BLaER1 treated with 17β-estradiol and CSF1 and Interleukin-3, amounts not matched to agents 10 nM and 100 nM (cell line): Measurements from ENCODE around the gene FHOD3.

Experiments used
- H3K27ac ChIP-seq, 11 experiments: shearing (Covaris generic); formaldehyde crosslinking; 2 replicates each; pipeline ENCODE4 v1.8.1; 2022
- H3K27me3 ChIP-seq, 11 experiments: shearing (Covaris generic); formaldehyde crosslinking; 2 replicates each; pipeline ENCODE4 v1.8.1; 2022
- H3K36me3 ChIP-seq, 11 experiments: shearing (Covaris generic); formaldehyde crosslinking; 2 replicates each; pipeline ENCODE4 v1.8.1; 2022
- H3K4me1 ChIP-seq, 10 experiments: shearing (Covaris generic); formaldehyde crosslinking; 2 replicates each; pipeline ENCODE4 v1.8.1; 2022
- H3K4me2 ChIP-seq, 11 experiments: shearing (Covaris generic); formaldehyde crosslinking; 2 replicates each; pipeline ENCODE4 v1.8.1; 2022
- H3K4me3 ChIP-seq, 10 experiments: shearing (Covaris generic); formaldehyde crosslinking; 2 replicates each; pipeline ENCODE4 v1.8.1; 2022
- H3K9ac ChIP-seq, 11 experiments: shearing (Covaris generic); formaldehyde crosslinking; 2 replicates each; pipeline ENCODE4 v1.8.1; 2022
- H3K9me3 ChIP-seq, 11 experiments: shearing (Covaris generic); formaldehyde crosslinking; replicated peaks in 1 of 11; 2 replicates each; pipeline ENCODE4 v1.8.1; 2022
- H4K20me1 ChIP-seq, 11 experiments: shearing (Covaris generic); formaldehyde crosslinking; 2 replicates each; pipeline ENCODE4 v1.8.1; 2022
- Cebpa-rat ChIP-seq, 11 experiments: shearing (Covaris generic); IDR thresholded peaks; 2 replicates each; pipeline ENCODE4 v1.8.1; 2022

FHOD3 gene

DNA sequence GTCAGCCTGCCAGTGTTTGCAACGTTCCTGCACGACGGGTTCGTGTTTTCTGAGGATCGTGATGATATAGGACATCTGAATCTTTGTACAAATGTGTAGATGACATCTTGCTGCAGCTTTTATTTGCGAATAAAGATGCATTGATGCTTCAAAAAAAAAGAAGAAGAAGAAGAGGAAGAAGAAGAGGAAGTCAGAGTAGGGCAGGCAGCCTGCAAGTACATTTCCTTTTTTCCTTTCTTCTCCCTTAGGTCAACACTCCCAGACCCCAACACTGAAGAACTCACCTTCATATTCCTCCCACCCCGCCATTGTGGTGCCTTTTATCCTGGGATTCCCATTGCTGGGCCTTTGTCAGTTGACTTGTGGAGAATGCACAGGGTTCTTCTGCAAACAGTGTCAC is 91.5 kb downstream of the FHOD3 start:
- H3K27me3 ChIP-seq, result no peaks in the 10 kb centered on the region
- TF ChIP-seq Cebpa-rat (IDR thresholded peaks at IDR 0.05), result no peak
- no peaks in the 10 kb centered on the region for H3K36me3 ChIP-seq
- no peaks in the 10 kb centered on the region for H4K20me1 ChIP-seq
- H3K9me3 ChIP-seq, result peaks cover 0 to 9% (median 0%) of the 10 kb centered on the region in 11 experiments; a peak in 9 of 22 replicates
- H3K4me1 ChIP-seq, result peaks cover 7 to 17% (median 14%) of the 10 kb centered on the region in 10 experiments; a peak in 17 of 20 replicates
- peak overlapping the region in 8 of 11 experiments; percentile 13 to 55 (median 46); a peak in 14 of 22 replicates for H3K4me2 ChIP-seq
- H3K9ac ChIP-seq, result no peak overlapping the region
- H3K4me3 ChIP-seq, result no peak overlapping the region
- H3K27ac ChIP-seq, result no peak overlapping the region

DNA sequence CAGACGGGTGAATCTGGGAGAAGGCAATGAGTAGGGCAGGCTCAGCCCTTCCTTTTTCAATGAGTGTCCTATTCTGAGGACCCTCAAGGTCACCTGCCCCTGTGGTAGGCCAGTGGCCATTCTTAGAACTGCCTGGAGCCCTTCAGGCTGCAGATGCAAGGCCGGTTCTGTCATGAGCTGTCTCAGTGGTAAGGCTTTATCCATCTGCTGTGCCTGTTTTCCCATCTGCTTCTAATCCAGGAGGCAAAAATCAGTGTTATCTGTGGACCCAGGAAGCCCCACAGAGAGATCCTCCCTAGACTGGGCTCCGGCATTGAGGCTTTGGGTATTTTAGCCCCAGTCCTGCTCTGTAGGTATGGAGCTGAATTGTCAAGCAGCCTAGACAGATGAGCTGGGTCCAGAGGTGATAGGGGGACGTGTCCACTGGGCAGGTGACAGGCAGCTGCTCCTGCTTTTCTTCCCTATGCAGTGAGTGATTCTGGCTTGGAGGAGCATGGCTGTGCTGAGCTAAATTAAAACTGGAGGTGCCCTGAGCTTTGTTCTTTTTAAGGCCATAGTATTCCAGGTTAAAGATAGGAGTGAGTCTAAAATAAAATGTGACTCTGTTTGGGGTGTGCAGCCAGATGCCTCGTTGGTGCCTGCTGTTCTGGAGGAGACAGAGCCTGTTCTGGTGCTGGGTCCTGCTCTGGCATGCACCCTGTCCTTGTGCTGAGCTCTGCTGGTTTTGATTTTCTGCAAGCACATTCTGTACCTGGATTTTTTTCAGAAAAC is 92.5 kb downstream of the FHOD3 start:
- H3K27ac ChIP-seq, result no peak overlapping the region
- H3K9ac ChIP-seq, result no peak overlapping the region
- H4K20me1 ChIP-seq, result no peaks in the 10 kb centered on the region
- no peaks in the 10 kb centered on the region for H3K27me3 ChIP-seq
- H3K4me3 ChIP-seq, result no peak overlapping the region
- no peaks in the 10 kb centered on the region for H3K36me3 ChIP-seq
- TF ChIP-seq Cebpa-rat (IDR thresholded peaks at IDR 0.05), result no peak
- peak overlapping the region in 7 of 11 experiments; percentile 13 to 55 (median 48); a peak in 9 of 22 replicates for H3K4me2 ChIP-seq
- peaks cover 0 to 19% (median 5%) of the 10 kb centered on the region in 11 experiments; a peak in 11 of 22 replicates for H3K9me3 ChIP-seq
- H3K4me1 ChIP-seq, result peaks cover 7 to 17% (median 14%) of the 10 kb centered on the region in 10 experiments; a peak in 17 of 20 replicates

GRCh38 chr18:36391426-36392145 is 94.1 kb downstream of the FHOD3 start:
- H3K9ac ChIP-seq, result no peak overlapping the region
- H3K4me1 ChIP-seq, result peaks cover 7 to 17% (median 14%) of the 10 kb centered on the region in 10 experiments; a peak in 17 of 20 replicates
- no peak overlapping the region for H3K4me2 ChIP-seq
- no peak for TF ChIP-seq Cebpa-rat (IDR thresholded peaks at IDR 0.05)
- H4K20me1 ChIP-seq, result no peaks in the 10 kb centered on the region
- no peak overlapping the region for H3K27ac ChIP-seq
- H3K9me3 ChIP-seq, result peaks cover 4 to 34% (median 16%) of the 10 kb centered on the region in 11 experiments; a peak in 20 of 22 replicates
- no peaks in the 10 kb centered on the region for H3K36me3 ChIP-seq
- no peak overlapping the region for H3K4me3 ChIP-seq
- no peaks in the 10 kb centered on the region for H3K27me3 ChIP-seq

DNA sequence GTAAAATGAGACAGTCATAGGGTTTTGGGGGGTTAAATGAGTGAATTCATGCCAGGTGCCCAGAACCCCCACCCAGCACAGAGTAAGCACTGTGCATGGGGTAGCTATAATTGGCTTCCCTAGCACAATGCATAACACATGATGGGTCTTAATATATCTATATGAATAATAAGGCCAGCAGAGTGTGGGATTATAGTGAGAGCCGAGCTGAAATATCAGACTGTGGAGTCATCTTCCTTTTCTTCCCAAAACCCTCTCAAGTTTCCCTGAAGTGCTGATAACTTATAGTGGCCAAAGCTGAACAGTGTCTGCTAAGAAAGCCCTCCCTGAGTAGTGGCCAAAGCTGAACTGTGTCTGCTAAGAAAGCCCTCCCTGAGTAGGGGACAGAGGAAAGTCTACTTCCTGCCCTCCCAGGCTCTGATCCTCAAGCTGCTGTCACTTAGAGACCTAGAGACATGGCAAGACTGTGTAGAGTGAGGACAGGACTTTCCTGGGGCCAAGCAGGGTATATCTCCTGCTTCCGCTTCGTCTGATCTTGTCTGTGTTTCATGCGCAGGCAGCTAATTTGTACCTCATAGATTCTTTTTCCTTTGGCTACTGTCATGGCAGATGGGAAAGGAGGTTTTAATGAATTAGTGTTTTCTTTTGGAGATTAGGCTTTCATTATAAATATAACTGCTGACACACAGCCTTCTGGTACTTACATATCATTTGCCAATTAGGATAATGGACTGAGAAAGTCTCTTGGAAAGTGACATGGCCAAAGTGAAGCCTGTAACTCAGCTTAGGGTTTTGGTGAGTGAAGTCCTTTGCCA is 94.9 kb downstream of the FHOD3 start:
- Histone ChIP-seq H3K4me3 (no peak overlapping the region), H3K4me1 (peaks cover 7 to 17% (median 14%) of the 10 kb centered on the region in 10 experiments; a peak in 17 of 20 replicates), H3K27me3 (no peaks in the 10 kb centered on the region), H3K9me3 (peaks cover 6 to 40% (median 22%) of the 10 kb centered on the region in 11 experiments; a peak in 20 of 22 replicates), H3K36me3 (no peaks in the 10 kb centered on the region), H4K20me1 (no peaks in the 10 kb centered on the region), H3K9ac (no peak overlapping the region), H3K27ac (no peak overlapping the region), H3K4me2 (no peak overlapping the region)
- no peak for TF ChIP-seq Cebpa-rat (IDR thresholded peaks at IDR 0.05)

GRCh38 chr18:36392979-36393287 is 95.4 kb downstream of the FHOD3 start:
- no peak overlapping the region for H3K9ac ChIP-seq

GRCh38 chr18:36394486-36394885 is 97.0 kb downstream of the FHOD3 start:
- Histone ChIP-seq H3K9me3 (peaks cover 6 to 40% (median 22%) of the 10 kb centered on the region in 11 experiments; a peak in 20 of 22 replicates), H3K4me1 (peaks cover 0 to 6% (median 4%) of the 10 kb centered on the region in 10 experiments; a peak in 13 of 20 replicates), H3K9ac (no peak overlapping the region), H3K4me3 (no peak overlapping the region), H3K27me3 (no peaks in the 10 kb centered on the region), H3K4me2 (no peak overlapping the region), H3K36me3 (no peaks in the 10 kb centered on the region), H3K27ac (no peak overlapping the region), H4K20me1 (no peaks in the 10 kb centered on the region)
- no peak for TF ChIP-seq Cebpa-rat (IDR thresholded peaks at IDR 0.05)

More at GRCh38 chr18:36392979-36393287, 95.4 kb downstream of the FHOD3 start:
- no peak for TF ChIP-seq Cebpa-rat (IDR thresholded peaks at IDR 0.05)
- H3K27ac ChIP-seq, result no peak overlapping the region
- no peaks in the 10 kb centered on the region for H3K36me3 ChIP-seq
- no peaks in the 10 kb centered on the region for H4K20me1 ChIP-seq
- no peak overlapping the region for H3K4me2 ChIP-seq
- no peak overlapping the region for H3K4me3 ChIP-seq
- H3K9me3 ChIP-seq, result peaks cover 6 to 40% (median 22%) of the 10 kb centered on the region in 11 experiments; a peak in 20 of 22 replicates
- no peaks in the 10 kb centered on the region for H3K27me3 ChIP-seq
- peaks cover 7 to 17% (median 14%) of the 10 kb centered on the region in 10 experiments; a peak in 17 of 20 replicates for H3K4me1 ChIP-seq

- Histone ChIP-seq H3K4me2 (no peak overlapping the region), H3K9me3 (peaks cover 6 to 40% (median 22%) of the 10 kb centered on the region in 11 experiments; a peak in 20 of 22 replicates), H3K4me3 (no peak overlapping the region), H3K27me3 (no peaks in the 10 kb centered on the region), H3K36me3 (no peaks in the 10 kb centered on the region), H3K27ac (no peak overlapping the region), H4K20me1 (no peaks in the 10 kb centered on the region), H3K9ac (no peak overlapping the region), H3K4me1 (no peaks in the 10 kb centered on the region)
- no peak for TF ChIP-seq Cebpa-rat (IDR thresholded peaks at IDR 0.05)
Observed at GRCh38 chr18:36396190-36396589, 98.7 kb downstream of the FHOD3 start.

GRCh38 chr18:36397033-36397432 is 99.5 kb downstream of the FHOD3 start:
- H3K9me3 ChIP-seq, result peaks cover 6 to 40% (median 22%) of the 10 kb centered on the region in 11 experiments; a peak in 20 of 22 replicates
- H3K36me3 ChIP-seq, result no peaks in the 10 kb centered on the region
- H4K20me1 ChIP-seq, result no peaks in the 10 kb centered on the region
- no peak overlapping the region for H3K4me3 ChIP-seq
- TF ChIP-seq Cebpa-rat (IDR thresholded peaks at IDR 0.05), result no peak
- no peaks in the 10 kb centered on the region for H3K27me3 ChIP-seq
- H3K9ac ChIP-seq, result no peak overlapping the region
- no peaks in the 10 kb centered on the region for H3K4me1 ChIP-seq
- H3K4me2 ChIP-seq, result no peak overlapping the region
- no peak overlapping the region for H3K27ac ChIP-seq
